ENCODE measurements around the gene UGT1A5. TPM values are rescaled to one million over a fixed set of nuclear protein-coding genes. Genes with fewer than 3 reads are reported as not detected.

The UGT1A5 gene
- total RNA-seq, 4 donors from 2014 or later, result 7.2 to 24.2 (median 15.0) TPM; not detected in 1

DNA sequence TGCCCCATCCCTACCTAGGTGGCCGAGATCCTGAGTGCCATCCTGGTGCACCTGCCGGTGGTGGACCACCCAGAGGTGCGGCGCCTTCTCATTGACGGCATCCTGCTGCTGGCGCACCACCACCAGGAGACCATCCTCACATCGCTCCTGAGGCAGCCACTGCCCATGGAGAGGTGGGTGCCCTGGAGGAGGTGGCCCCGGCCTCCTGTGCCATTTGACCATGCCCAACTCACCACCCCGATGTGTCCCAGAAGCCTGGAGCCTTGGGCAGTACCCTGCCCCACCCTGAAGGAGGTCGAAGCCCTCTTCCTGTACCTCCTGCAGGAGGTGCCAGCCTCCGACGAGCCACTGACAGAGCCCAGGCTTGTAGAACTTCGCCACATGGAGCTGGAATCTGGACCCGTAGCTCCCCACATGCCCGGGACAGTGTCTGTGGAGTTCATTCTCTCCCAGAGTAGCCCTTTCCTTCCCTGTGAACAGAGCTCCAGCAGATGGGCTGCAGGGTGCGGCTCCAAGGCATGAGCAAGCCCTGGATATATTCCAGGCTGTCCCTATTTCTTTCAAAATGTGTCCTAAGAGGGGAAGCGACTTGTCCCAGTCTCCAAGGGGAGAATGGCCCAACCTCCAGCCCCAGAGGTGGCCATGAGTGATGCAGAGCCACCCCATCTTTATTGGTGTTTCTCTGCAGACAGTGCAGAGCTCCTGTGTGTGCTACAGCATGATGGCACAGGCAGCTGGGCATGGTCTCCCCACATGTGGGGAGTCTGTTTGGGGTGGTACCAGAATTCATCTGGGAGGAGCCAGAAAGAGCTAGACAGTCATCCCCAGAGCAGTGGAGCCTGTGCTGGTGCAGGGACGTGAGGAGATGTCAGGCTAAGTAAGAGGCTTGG, 107.4 kb downstream of the UGT1A5 start:
- Histone ChIP-seq H3K27me3 (no peaks in the 10 kb centered on the region), H3K36me3 (no peaks in the 10 kb centered on the region), H3K27ac (no peak overlapping the region), H3K9me3 (no peaks in the 10 kb centered on the region), H3K4me1 (no peaks in the 10 kb centered on the region), H3K4me3 (no peak overlapping the region)
- no peak for TF ChIP-seq CTCF (IDR thresholded peaks at IDR 0.05)
- TF ChIP-seq POLR2A (IDR thresholded peaks at IDR 0.05), result no peak
- peak in 2 of 3 donors; percentile 29 to 30 for DNase-seq

- no peaks in the 10 kb centered on the region for H3K27me3 ChIP-seq
- no peaks in the 10 kb centered on the region for H3K9me3 ChIP-seq
- no peaks in the 10 kb centered on the region for H3K36me3 ChIP-seq
- no peak overlapping the region for H3K27ac ChIP-seq
- no peaks in the 10 kb centered on the region for H3K4me1 ChIP-seq
- DNase-seq, result peak in 1 of 3 donors; percentile 31
- no peak overlapping the region for H3K4me3 ChIP-seq
- TF ChIP-seq CTCF (IDR thresholded peaks at IDR 0.05) (no peak), POLR2A (IDR thresholded peaks at IDR 0.05) (no peak)
These were observed 108.0 kb downstream of the UGT1A5 start for GRCh38 chr2:233820774-233821105.

GRCh38 chr2:233821196-233821595, 108.5 kb downstream of the UGT1A5 start:
- Histone ChIP-seq H3K27ac (no peak overlapping the region), H3K27me3 (no peaks in the 10 kb centered on the region), H3K36me3 (no peaks in the 10 kb centered on the region), H3K4me1 (no peaks in the 10 kb centered on the region), H3K4me3 (no peak overlapping the region), H3K9me3 (no peaks in the 10 kb centered on the region)
- peak in 1 of 3 donors; percentile 37 for DNase-seq
- no peak for TF ChIP-seq CTCF (IDR thresholded peaks at IDR 0.05)

GRCh38 chr2:233821709-233822100, 109.0 kb downstream of the UGT1A5 start:
- Histone ChIP-seq H3K4me3 (no peak overlapping the region), H3K9me3 (no peaks in the 10 kb centered on the region), H3K4me1 (no peaks in the 10 kb centered on the region), H3K36me3 (no peaks in the 10 kb centered on the region), H3K27ac (peak overlapping the region in 1 of 4 donors; percentile 19), H3K27me3 (no peaks in the 10 kb centered on the region)
- no peak for DNase-seq
- TF ChIP-seq CTCF (IDR thresholded peaks at IDR 0.05) (no peak), POLR2A (IDR thresholded peaks at IDR 0.05) (no peak)

DNA sequence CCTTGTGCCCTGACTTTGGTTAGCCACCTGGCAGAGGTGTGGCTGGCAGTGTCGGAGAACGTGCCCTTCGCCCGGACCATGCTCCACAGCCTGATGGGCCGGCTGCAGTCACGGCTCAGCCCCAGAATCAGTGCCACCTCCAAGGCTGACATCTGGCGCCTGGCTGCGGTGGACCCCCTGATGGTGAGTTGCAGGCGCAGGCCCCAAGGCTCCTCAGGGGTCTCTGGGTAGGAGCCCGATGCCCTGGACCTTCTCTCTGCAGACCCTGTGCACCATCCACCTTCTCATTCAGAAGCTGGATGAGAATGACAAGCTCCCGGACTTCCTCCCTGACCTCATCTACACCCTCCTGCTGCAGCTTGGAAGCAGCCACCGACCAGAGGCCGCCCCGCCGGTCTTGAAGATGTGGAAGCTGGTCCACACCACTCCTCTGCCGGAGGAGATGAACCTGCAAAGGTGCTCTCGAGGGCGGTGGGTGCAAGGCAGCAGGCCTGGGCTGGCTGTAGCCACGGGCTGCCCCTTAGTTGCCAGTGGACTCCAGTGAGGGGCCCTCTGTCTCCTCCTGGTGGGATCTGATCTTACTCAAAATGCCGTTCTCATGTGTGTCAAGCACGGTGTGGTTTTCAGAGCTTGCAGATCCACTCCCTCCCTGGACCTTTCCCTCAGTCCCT, 109.5 kb downstream of the UGT1A5 start:
- Histone ChIP-seq H3K9me3 (no peaks in the 10 kb centered on the region), H3K27ac (peak overlapping the region in 1 of 4 donors; percentile 19), H3K4me3 (no peak overlapping the region), H3K27me3 (no peaks in the 10 kb centered on the region), H3K36me3 (no peaks in the 10 kb centered on the region), H3K4me1 (no peaks in the 10 kb centered on the region)
- DNase-seq, result peak in 2 of 3 donors; percentile 56 to 67
- no peak for TF ChIP-seq CTCF (IDR thresholded peaks at IDR 0.05)
- TF ChIP-seq POLR2A (IDR thresholded peaks at IDR 0.05), result no peak

Other genes with a start within 250 kb of the UGT1A5 start
- 10 to 100 TPM; 34.3 to 58.7 (median 45.0) TPM for gene USP40, start 146.1 kb upstream of the UGT1A5 start, total RNA-seq
- 10 to 100 TPM in 2 of 4 donors, 1 to 10 TPM in 2; 2.5 to 19.6 (median 10.5) TPM for gene UGT1A8, start 95.3 kb upstream of the UGT1A5 start, total RNA-seq
- 100 to 1,000 TPM in 1 of 4 donors, 10 to 100 TPM in 3; 19.0 to 168 (median 71.8) TPM for gene UGT1A10, start 76.5 kb upstream of the UGT1A5 start, total RNA-seq
- 10 to 100 TPM in 3 of 4 donors, 1 to 10 TPM in 1; 4.1 to 17.3 (median 14.1) TPM for gene UGT1A9, start 41.0 kb upstream of the UGT1A5 start, total RNA-seq
- gene UGT1A7, start 31.0 kb upstream of the UGT1A5 start, total RNA-seq, result 10 to 100 TPM in 3 of 4 donors, 1 to 10 TPM in 1; 8.3 to 33.9 (median 25.0) TPM
- gene UGT1A6, start 20.0 kb upstream of the UGT1A5 start, total RNA-seq, result 10 to 100 TPM in 3 of 4 donors, not detected in 1; 37.7 to 57.4 (median 46.0) TPM
- 10 to 100 TPM in 2 of 4 donors, 1 to 10 TPM in 1, not detected in 1; 7.5 to 12.9 (median 12.3) TPM for gene UGT1A4, start 5.8 kb downstream of the UGT1A5 start, total RNA-seq
- gene UGT1A3, start 16.1 kb downstream of the UGT1A5 start, total RNA-seq, result 10 to 100 TPM in 1 of 4 donors, 1 to 10 TPM in 2, not detected in 1; 5.8 to 21.7 (median 6.3) TPM
- gene UGT1A1, start 47.4 kb downstream of the UGT1A5 start, total RNA-seq, result 10 to 100 TPM in 3 of 4 donors, 1 to 10 TPM in 1; 1.7 to 72.9 (median 26.9) TPM
- gene MROH2A, start 65.4 kb downstream of the UGT1A5 start, total RNA-seq, result 1 to 10 TPM in 1 of 4 donors, under 1 TPM in 2, not detected in 1; 0.27 to 1.6 (median 0.35) TPM
- 10 to 100 TPM in 1 of 4 donors, 1 to 10 TPM in 3; 2.1 to 10.7 (median 6.1) TPM for gene HJURP, start 141.6 kb downstream of the UGT1A5 start, total RNA-seq
- not detected for gene TRPM8, start 204.5 kb downstream of the UGT1A5 start, total RNA-seq